ENCODE data around the gene MGAT3.

DNA sequence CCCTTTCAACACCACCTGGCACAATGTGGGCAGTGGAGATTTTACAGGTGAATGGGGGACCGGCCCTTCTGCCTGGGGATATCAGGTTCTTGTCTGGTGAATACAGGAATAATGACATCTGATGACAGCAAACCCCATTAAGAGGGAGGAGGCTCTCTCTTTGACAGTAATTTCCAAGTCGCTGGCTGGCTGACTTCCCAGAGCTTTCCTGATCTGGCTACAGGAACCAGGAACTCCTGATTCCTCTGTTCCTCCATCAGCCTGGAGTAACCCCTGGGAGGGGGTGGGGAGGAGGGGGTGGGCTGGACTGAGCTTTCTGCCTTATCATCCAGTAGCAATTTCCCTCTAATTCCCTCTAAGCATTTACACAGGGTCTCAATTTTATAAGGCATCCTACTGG lies 41.6 kb downstream of the MGAT3 start:
- TF ChIP-seq TCF7L2 (IDR thresholded peaks at IDR 0.05; ENCODE audit: low read depth, low read length), result no peak
- TF ChIP-seq, protein P1, sequence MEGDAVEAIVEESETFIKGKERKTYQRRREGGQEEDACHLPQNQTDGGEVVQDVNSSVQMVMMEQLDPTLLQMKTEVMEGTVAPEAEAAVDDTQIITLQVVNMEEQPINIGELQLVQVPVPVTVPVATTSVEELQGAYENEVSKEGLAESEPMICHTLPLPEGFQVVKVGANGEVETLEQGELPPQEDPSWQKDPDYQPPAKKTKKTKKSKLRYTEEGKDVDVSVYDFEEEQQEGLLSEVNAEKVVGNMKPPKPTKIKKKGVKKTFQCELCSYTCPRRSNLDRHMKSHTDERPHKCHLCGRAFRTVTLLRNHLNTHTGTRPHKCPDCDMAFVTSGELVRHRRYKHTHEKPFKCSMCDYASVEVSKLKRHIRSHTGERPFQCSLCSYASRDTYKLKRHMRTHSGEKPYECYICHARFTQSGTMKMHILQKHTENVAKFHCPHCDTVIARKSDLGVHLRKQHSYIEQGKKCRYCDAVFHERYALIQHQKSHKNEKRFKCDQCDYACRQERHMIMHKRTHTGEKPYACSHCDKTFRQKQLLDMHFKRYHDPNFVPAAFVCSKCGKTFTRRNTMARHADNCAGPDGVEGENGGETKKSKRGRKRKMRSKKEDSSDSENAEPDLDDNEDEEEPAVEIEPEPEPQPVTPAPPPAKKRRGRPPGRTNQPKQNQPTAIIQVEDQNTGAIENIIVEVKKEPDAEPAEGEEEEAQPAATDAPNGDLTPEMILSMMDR (IDR thresholded peaks at IDR 0.05), result no peak
